ENCODE results near the gene GLS2. TPM values are rescaled to one million over a fixed set of nuclear protein-coding genes. Genes with fewer than 3 reads are reported as not detected.
"Not testable (repeated sequence)": the region's sequence is repeated elsewhere in the genome, so short reads cannot be mapped to it uniquely, and the experiment has no call there.

Gene GLS2
- polyA plus RNA-seq, 2 of the 4 experiments (the other 2 are of a cell fraction), result 0.36 to 0.44 TPM

DNA sequence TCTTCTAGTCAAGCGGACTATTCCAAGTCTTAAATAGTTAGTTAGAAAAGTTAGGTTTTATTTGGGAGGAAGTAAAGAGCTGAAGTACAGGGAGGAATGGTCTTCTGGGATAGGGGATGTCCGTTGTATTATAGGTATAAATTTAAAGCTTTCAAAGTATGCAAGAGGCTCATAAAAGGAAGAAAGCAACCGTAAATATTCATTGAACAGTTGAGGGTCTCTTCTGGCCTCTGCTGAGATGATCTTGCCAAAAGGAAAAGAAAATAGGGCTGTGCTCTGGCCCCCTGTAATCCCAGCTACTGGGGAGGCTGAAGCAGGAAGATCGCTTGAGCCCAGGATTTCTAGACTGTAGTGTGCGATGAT, 38.4 kb downstream of the GLS2 start:
- H3K4me1 ChIP-seq, result peaks cover 9% of the 10 kb centered on the region
- peak in 1 of 2 experiments; percentile 5; a peak in 3 of 6 replicates for ATAC-seq
- H3K9me3 ChIP-seq, result no peaks in the 10 kb centered on the region
- H3K4me2 ChIP-seq, result peak overlapping the region; percentile 78
- TF ChIP-seq EHF (CRISPR knock-in tag; IDR thresholded peaks at IDR 0.05) (no peak), SREBF2 (IDR thresholded peaks at IDR 0.05) (no peak), FOSB (CRISPR knock-in tag; IDR thresholded peaks at IDR 0.05) (peak; percentile 36), RARB (CRISPR knock-in tag; IDR thresholded peaks at IDR 0.05) (no peak), NR3C1 (IDR thresholded peaks at IDR 0.05) (no peak)
- TF ChIP-seq, protein P1, sequence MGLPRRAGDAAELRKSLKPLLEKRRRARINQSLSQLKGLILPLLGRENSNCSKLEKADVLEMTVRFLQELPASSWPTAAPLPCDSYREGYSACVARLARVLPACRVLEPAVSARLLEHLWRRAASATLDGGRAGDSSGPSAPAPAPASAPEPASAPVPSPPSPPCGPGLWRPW (IDR thresholded peaks at IDR 0.05), result no peak
- peak overlapping the region; percentile 59 for H3K4me3 ChIP-seq
- peak overlapping the region; percentile 84 to 92 for H3K27ac ChIP-seq
- FAIRE-seq, result no peak
- CTCF ChIA-PET, result interaction anchor here (1.4 to 5.4 kb wide), 5 partner anchors 9 to 260 kb away, joined by 3 to 34 read pairs (median 7); partner anchors contain the start of gene SMARCC2
- WGBS (ENCODE audit: missing lambda C conversion rate), result 37% methylated on average over 5 of the region's 5 CpGs
- DNase-seq (ENCODE audit: low read depth in 1 of 2, low spot score in 1 of 2), result peak in 1 of 2 experiments; percentile 25
- POLR2A ChIA-PET, result interaction anchor here (0.5 to 2.2 kb wide), 13 partner anchors 11 to 254 kb away, joined by 3 to 14 read pairs (median 4); partner anchors contain the start of genes CNPY2, PAN2, RNF41 and SPRYD4

DNA sequence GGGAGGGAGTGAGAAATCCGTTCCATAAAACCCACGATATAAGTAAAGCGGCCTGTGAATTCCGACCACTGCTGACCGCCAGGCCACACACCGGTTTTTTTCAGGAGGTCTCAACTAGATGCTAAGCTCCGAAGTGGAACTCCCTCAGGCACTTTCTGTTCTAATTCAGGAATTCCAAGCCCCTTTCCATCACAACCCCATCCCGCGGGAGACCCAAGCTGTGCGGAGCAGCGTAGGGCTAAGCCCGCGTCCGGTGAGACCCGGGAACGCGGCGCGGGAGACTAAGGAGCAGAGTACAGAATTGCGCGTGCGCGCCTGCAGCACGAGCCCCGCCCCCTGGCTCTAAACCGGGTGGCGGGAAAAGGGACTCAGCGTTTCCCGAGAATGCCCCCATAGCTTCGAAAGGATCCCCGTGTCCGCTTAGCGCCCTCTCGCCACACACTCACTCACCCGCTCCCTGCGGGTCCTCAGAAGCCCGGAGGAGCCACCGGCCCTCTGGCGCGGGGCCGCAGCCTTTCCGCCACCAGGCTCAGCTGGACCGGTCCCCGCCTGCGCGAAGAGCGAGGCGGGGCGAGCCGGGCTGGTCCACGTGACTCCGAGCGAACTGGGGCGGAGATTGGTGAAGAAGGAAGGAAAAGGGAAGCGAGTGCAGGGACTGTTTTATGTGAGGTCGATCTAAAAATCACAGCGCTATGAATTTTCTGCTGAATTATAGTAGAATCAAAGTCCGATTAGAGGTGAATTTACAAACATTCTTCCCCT, 38.9 kb downstream of the GLS2 start, which contains the start of gene TIMELESS:
TSS of gene TIMELESS (minus strand) at position 567 of the 762 bp plus-strand sequence. CDS start 15,256 bp downstream, outside the sequence.
- H3K9me3 ChIP-seq, result no peaks in the 10 kb centered on the region
- 2% methylated on average over 52 of the region's 58 CpGs for WGBS (ENCODE audit: missing lambda C conversion rate)
- peak within 1 kb of the TSS; percentile 84 to 92 for H3K27ac ChIP-seq
- DNase-seq (ENCODE audit: low read depth in 1 of 2, low spot score in 1 of 2), result peak; percentile 93 to 99
- ChIA-PET POLR2A (interaction anchor here (0.5 to 2.2 kb wide), 13 partner anchors 10 to 253 kb away, joined by 3 to 14 read pairs (median 4); partner anchors contain the start of genes CNPY2, PAN2, RNF41 and SPRYD4), CTCF (interaction anchor here (0.8 to 5.4 kb wide), 7 partner anchors 10 to 260 kb away, joined by 3 to 34 read pairs (median 6); partner anchors contain the start of gene SMARCC2)
- H3K4me2 ChIP-seq, result peak within 1 kb of the TSS; percentile 78
- H3K4me3 ChIP-seq, result peak within 1 kb of the TSS; percentile 59
- FAIRE-seq, result peak; percentile 63
- peak; percentile 97 to 98 for ATAC-seq
- peaks cover 9% of the 10 kb centered on the region for H3K4me1 ChIP-seq
- TF ChIP-seq POLR2A (IDR thresholded peaks at IDR 0.05; ENCODE audit: low read length) (peak; percentile 87), JUN (IDR thresholded peaks at IDR 0.05) (peak; percentile 90 to 92), POLR2AphosphoS2 (conservative IDR thresholded peaks at IDR 0.05; ENCODE audit: low read length) (no peak), BHLHE40 (IDR thresholded peaks at IDR 0.05; ENCODE audit: low read depth, low read length) (no peak), HOXB5 (CRISPR knock-in tag; IDR thresholded peaks at IDR 0.05) (0 out of 2 replicates have a peak, but pooled peaks have one; percentile 13), HOXB13 (CRISPR knock-in tag; IDR thresholded peaks at IDR 0.05; ENCODE audit: low read depth) (0 out of 2 replicates have a peak, but pooled peaks have one; percentile 68), KDM5A (IDR thresholded peaks at IDR 0.05) (0 out of 2 replicates have a peak, but pooled peaks have one; percentile 32), RAD21 (conservative IDR thresholded peaks at IDR 0.05 in 1 of 2, IDR thresholded peaks at IDR 0.05 in 1 of 2) (no peak), TP53 (CRISPR knock-in tag; IDR thresholded peaks at IDR 0.05) (peak; percentile 42; the same call in 1 of the 2 replicates), ZC3H11A (IDR thresholded peaks at IDR 0.05) (no peak), MAFK (IDR thresholded peaks at IDR 0.05; ENCODE audit: partially characterized antibody) (peak; percentile 10)
- TF ChIP-seq, protein P2, sequence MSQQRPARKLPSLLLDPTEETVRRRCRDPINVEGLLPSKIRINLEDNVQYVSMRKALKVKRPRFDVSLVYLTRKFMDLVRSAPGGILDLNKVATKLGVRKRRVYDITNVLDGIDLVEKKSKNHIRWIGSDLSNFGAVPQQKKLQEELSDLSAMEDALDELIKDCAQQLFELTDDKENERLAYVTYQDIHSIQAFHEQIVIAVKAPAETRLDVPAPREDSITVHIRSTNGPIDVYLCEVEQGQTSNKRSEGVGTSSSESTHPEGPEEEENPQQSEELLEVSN (IDR thresholded peaks at IDR 0.05; ENCODE audit: borderline replicate concordance, low read depth), result peak; percentile 99
- TF ChIP-seq, protein P3, sequence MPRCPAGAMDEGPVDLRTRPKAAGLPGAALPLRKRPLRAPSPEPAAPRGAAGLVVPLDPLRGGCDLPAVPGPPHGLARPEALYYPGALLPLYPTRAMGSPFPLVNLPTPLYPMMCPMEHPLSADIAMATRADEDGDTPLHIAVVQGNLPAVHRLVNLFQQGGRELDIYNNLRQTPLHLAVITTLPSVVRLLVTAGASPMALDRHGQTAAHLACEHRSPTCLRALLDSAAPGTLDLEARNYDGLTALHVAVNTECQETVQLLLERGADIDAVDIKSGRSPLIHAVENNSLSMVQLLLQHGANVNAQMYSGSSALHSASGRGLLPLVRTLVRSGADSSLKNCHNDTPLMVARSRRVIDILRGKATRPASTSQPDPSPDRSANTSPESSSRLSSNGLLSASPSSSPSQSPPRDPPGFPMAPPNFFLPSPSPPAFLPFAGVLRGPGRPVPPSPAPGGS (IDR thresholded peaks at IDR 0.05), result peak; percentile 81
- TF ChIP-seq, protein P4, sequence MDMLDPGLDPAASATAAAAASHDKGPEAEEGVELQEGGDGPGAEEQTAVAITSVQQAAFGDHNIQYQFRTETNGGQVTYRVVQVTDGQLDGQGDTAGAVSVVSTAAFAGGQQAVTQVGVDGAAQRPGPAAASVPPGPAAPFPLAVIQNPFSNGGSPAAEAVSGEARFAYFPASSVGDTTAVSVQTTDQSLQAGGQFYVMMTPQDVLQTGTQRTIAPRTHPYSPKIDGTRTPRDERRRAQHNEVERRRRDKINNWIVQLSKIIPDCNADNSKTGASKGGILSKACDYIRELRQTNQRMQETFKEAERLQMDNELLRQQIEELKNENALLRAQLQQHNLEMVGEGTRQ (IDR thresholded peaks at IDR 0.05), result peak; percentile 91
- TF ChIP-seq, protein P1 (IDR thresholded peaks at IDR 0.05), result no peak
- TF ChIP-seq, protein P5, sequence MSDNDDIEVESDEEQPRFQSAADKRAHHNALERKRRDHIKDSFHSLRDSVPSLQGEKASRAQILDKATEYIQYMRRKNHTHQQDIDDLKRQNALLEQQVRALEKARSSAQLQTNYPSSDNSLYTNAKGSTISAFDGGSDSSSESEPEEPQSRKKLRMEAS (IDR thresholded peaks at IDR 0.05), result peak; percentile 92

DNA sequence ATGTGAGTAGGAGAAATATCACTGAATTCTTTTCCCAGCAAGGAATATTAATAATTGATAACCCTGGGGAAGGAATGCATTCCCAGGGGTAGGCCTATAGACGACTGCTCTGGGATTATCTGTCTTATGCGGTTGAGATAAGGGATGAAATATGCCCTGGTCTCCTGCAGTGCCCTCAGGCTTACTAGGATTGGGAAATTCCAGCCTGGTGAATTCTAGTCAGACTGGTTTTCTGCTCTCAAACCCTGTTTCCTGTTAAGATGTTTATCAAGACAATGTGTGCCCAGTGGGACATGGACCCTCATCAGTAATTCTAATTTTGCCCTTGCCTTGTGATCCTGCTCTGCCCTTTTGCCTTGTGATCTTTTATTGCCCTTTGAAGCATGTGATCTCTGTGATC, 44.8 kb downstream of the GLS2 start:
- CTCF ChIA-PET, result interaction anchor here (3.3 kb wide), 1 partner anchor 21 kb away, joined by 14 read pairs; no protein-coding TSS in a partner anchor
- H3K9me3 ChIP-seq; H3K4me3 ChIP-seq; FAIRE-seq; H3K27ac ChIP-seq; POLR2A ChIA-PET; ATAC-seq; H3K4me2 ChIP-seq; DNase-seq (ENCODE audit: low read depth in 1 of 2, low spot score in 1 of 2); H3K4me1 ChIP-seq: not testable (repeated sequence)
- WGBS (ENCODE audit: missing lambda C conversion rate), result 84% methylated on average over 2 of the region's 2 CpGs

All from A549 (cell line).